Stimulated activated CD8-positive, alpha-beta memory T cell treated with anti-CD3 and anti-CD28 coated beads, Interleukin-15, amount 100 ng/mL, for 24 hours (primary cell): Measurements from ENCODE around the gene PRKAR2B.

Experiments
- DNase-seq: peaks from one replicate; pipeline ENCODE4 v3.0.0-alpha.2; 2020; ENCODE audit warnings: low read depth

PRKAR2B gene

GRCh38 chr7:107044347-107045194, at the start of gene PRKAR2B:
Gene PRKAR2B, plus strand, starts transcription at chr7:107044705. Its CDS starts 203 bp downstream, at chr7:107044908.
- DNase-seq, result peak; percentile 47

GRCh38 chr7:106994833-106995232, 49.7 kb upstream of the PRKAR2B start:
- DNase-seq, result no peak

DNA sequence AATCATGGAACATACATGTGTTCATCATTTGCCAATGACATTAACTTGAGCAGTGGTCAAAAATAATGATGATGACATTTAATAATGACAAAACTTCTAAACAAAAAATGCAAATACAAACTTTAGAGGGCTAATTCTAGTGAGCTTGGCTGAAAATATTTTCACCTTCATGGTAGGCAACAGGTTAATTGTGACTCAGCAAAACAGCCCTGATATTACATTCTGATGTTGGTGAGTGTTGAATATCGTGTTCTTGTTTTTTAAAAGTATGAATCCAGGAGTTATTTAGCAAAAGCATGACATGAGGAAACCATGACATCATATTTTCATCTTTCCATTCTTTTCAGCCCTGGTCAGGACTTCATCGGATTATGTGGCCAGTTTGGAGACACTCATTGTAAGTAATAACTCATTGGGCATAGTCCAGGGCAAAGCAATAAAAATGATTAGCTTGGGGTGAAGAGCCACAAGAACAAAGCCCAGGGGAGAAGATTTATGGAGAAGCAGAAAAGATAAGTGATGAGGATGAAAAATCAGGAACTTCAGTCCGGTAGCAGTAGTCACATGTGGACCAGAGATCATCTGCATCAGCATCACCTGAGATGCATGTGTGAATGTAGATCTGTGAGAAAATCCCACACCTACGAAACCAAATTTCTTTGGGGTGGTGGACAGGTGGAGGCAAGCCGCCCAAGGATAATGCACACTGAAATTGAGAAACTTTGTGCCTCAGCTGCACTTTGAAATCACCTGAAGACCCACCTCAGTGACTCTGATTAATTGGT, 46.8 kb upstream of the PRKAR2B start:
- DNase-seq, result no peak

DNA sequence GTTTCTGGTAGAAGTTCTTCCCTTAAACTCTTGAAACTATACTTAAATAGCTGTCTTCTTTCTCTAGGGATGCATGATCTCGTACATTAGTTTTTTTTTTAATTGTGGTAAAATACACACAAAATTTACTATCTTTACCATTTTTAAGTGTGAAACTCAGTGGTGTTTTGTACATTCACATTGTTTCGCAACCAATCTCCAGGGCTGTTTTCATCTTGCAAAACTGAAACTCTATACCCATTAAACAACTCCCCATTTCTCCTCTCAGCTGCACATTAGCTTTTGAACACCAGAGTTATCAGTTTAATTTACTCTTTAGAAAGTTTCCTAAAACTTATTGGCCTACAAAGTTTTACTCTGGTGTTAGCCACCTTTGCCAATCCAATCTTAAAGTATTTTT, 45.5 kb upstream of the PRKAR2B start:
- DNase-seq, result no peak

DNA sequence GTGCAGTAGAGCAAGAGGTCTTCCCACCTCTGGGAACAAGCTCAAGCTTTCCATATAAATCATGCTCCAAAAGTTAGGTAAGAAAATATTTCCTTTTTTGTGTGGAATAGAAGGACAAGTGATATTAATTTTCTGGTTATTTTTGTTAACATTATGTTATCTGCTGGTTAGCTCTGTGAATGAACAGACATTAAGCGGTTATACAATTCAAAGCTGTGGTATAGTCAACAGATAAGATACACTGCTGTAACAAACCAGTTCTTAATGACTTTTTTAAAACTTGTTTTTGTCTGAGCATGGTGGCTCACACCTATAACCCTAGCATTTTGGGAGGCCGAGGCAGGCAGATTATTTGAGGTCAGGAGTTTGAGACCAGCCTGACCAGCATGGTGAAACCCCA, 43.0 kb upstream of the PRKAR2B start:
- no peak for DNase-seq

DNA sequence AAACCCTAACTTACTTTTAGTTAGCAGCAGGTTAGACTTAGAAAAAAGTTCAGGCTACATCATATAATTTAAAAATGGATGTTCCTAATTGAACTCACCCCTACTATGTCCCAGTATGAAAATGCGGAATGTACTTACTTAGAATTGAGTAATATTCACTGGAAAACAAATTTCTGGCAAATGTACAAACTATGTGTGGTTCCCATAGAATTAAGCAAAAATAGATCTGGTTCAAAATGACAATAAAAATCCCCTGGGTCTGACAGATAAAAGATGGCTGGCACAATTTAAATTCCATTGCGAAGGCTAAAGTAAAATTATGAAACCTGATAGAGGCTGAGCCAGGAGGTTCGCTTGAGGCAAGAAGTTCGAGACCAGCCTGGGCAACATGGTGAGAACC, 42.4 kb upstream of the PRKAR2B start:
- DNase-seq, result no peak

GRCh38 chr7:107002529-107002998, 41.9 kb upstream of the PRKAR2B start:
- no peak for DNase-seq

- no peak for DNase-seq
Observed at GRCh38 chr7:107007007-107007891, 37.3 kb upstream of the PRKAR2B start.

- DNase-seq, result no peak
Observed at GRCh38 chr7:107007892-107008287, 36.6 kb upstream of the PRKAR2B start.

GRCh38 chr7:107009846-107010203, 34.7 kb upstream of the PRKAR2B start:
- no peak for DNase-seq

DNA sequence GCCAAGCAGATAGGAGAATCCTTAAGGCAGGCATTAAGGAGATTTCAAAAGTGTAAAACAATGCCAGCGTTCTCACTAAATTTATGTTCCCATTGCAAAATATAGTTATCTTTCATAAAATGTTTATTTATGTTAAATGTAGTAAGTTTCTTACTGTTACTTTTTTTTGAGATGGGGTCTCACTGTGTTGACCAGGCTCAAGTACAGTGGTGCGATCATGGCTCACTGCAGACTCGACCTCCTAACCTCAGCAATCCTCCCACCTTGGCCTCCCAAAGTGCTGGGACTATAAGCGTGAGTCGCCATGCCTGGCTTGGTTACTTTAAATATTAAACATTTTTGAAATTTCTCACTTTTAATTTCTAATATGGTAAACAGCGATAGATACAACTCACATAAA, 31.8 kb upstream of the PRKAR2B start:
- DNase-seq, result no peak

DNA sequence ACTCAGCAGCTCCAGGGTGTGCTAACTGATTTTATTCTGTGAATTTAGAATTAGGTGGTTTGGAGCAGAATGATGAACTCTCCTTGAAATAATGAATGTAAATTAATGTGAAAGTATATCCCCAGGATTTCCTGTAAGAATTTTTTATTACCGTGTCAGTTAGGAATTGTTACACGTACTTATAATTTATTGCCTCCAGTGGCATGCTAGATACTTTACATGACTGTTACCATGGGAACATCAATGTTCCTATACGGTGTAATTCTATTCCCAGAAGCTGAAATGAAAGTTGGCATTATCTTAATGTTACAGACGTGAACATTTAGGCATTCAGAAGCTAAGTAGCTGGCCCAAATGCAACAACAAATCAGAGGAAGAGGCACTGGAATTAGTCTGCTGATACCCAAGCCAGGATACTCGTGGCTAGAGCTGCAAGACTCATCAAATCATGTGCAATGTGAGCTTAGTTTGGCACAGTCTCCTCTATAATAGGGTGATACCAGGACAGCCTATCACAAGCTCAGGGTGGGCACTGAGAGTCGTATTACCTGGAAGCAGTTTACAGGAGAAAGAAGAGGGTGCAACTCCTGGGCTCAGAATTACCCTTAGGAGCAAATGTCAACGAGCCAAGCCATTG, 30.0 kb upstream of the PRKAR2B start:
- DNase-seq, result no peak

DNA sequence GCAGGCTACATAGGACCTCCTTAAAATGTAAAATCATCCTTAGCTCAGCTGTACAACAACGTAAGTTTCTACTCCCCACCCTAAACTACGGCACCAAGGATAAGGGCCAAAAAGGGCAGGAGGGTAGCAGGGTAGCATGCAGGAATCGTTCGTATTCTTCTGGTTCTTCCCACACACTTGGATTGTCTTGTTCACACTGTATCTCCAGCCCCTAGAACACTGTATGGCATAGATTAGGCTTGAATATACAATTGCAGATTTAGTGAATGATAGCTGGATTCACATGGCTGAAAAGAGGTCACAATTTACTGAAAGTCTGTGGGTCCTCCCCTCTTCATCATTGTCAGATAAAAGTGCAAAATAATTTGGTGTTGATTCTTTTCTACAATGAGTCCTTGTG, 28.2 kb upstream of the PRKAR2B start:
- DNase-seq, result no peak

DNA sequence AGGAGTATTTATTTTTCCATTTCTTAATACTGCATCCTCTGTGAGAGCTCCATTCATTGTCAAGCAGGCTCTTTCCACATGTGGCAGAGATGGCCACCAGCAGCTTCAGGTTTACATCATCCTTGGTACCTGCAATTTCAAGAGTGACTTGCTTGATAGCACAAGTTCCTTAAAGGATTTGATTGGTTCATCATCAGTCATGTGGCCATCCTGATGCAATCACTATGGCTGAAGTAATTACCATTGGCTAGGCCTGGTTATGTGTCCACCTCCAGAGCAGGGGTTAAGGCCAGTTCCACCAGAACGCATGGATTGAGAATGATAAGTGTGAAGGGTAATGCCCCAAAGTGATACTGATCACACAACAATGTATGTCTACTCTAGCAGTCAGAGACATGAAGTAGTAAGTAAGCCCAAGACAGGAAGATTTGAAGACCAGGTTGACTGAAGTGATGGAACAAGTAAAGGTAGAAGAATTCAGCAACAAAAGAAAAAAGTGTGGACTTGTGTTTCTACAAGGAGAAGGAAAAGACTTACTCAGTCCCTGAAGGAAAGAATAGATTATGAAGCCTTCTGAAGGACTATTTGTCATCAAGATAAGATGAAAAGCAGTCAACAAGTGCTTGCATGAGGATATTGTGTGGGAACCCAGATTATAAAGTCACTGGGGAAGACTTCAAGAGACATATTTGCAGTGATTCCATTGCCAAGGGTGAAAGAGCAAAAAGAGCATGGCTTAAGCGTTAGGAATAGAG, 26.4 kb upstream of the PRKAR2B start:
- DNase-seq, result no peak

GRCh38 chr7:107020400-107020799, 24.1 kb upstream of the PRKAR2B start:
- DNase-seq, result no peak

- DNase-seq, result no peak
Observed at GRCh38 chr7:107021600-107021999, 22.9 kb upstream of the PRKAR2B start.

GRCh38 chr7:107023522-107024151, 20.9 kb upstream of the PRKAR2B start:
- DNase-seq, result no peak

GRCh38 chr7:107024906-107025305, 19.6 kb upstream of the PRKAR2B start:
- no peak for DNase-seq

GRCh38 chr7:107025449-107026103, 18.9 kb upstream of the PRKAR2B start:
- DNase-seq, result no peak

DNA sequence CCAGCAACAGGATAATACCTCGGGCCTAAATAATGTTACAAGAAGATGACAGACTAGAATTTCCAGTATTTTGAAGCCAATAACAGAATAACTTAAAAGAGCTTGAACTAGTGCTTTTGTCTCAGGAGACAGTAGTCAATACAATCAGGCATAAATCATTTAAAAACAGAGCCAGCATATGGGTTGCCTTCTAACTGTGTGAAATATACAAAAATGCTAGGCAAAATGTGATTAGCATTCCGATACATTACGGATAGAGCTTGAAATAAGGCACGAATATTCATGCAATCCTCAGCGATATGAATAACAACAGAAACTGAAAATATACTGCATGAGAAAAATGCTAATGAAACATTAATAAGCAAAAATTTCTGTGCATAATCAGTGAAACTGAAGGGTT, 18.3 kb upstream of the PRKAR2B start:
- DNase-seq, result no peak
